H1 (cell line): ENCODE data around the gene UNC119B.

Experiments
- CBX8 ChIP-seq: fragments of 300-800, 300-1000 bp; sonication (generic); IDR thresholded peaks from 2 replicates; pipeline ENCODE4 v1.7.1; 2016; ENCODE audit warnings: low read depth, low read length, borderline replicate concordance
- CEBPB ChIP-seq: IDR thresholded peaks from 2 replicates; pipeline ENCODE4 v1.6.1; 2012; ENCODE audit warnings: low read depth, low read length
- CTCF ChIP-seq, 3 experiments: IDR thresholded peaks; 1 replicate in 2 of 3; 2 replicates in 1 of 3; pipeline versions ENCODE4 v1.5.1 to v1.6.1; 2011; ENCODE audit warnings: low read length in 3 of 3, mild to moderate bottlenecking in 3 of 3, inconsistent platforms in 2 of 3, low read depth in 1 of 3, moderate library complexity in 1 of 3; ENCODE audit not compliant: insufficient read depth in 1 of 3; ENCODE audit errors: control extremely low read depth in 1 of 3
- EP300 ChIP-seq, 2 experiments: IDR thresholded peaks; 1 replicate in 1 of 2; 2 replicates in 1 of 2; pipeline ENCODE4 v1.6.1; 2011 to 2012; ENCODE audit warnings: low read depth in 2 of 2, low read length in 2 of 2, mild to moderate bottlenecking in 2 of 2, borderline replicate concordance in 1 of 2, inconsistent platforms in 1 of 2, moderate library complexity in 1 of 2
- GABPA ChIP-seq: IDR thresholded peaks from 2 replicates; pipeline ENCODE4 v1.6.1; 2011; ENCODE audit warnings: mild to moderate bottlenecking, low read length, moderate library complexity, borderline replicate concordance; ENCODE audit not compliant: insufficient read depth
- MAFK ChIP-seq: IDR thresholded peaks from 2 replicates; pipeline ENCODE4 v1.6.1; 2012; ENCODE audit warnings: low read depth, mild to moderate bottlenecking, improper control_type of control experiment, low read length
- NRF1 ChIP-seq: IDR thresholded peaks from 2 replicates; pipeline ENCODE4 v1.6.1; 2011; ENCODE audit warnings: mild to moderate bottlenecking, low read depth, low read length, improper control_type of control experiment
- TCF12 ChIP-seq: IDR thresholded peaks from 2 replicates; pipeline ENCODE4 v1.6.1; 2011; ENCODE audit warnings: low read depth, mild to moderate bottlenecking, low read length

- TF ChIP-seq CEBPB (no peak), NRF1 (no peak), CTCF (IDR thresholded peaks at IDR 0.05; ENCODE audit: control extremely low read depth in 1 of 3, insufficient read depth in 1 of 3, low read depth in 1 of 3, low read length in 3 of 3) (no peak), EP300 (IDR thresholded peaks at IDR 0.05; ENCODE audit: borderline replicate concordance in 1 of 2, low read depth in 2 of 2, low read length in 2 of 2) (no peak), MAFK (no peak), CBX8 (no peak), GABPA (no peak), TCF12 (no peak)
Observed at GRCh38 chr12:120712610-120713009, 2.4 kb downstream of the UNC119B start.
